ENCODE data around the gene ENTPD7.

ENTPD7 gene

DNA sequence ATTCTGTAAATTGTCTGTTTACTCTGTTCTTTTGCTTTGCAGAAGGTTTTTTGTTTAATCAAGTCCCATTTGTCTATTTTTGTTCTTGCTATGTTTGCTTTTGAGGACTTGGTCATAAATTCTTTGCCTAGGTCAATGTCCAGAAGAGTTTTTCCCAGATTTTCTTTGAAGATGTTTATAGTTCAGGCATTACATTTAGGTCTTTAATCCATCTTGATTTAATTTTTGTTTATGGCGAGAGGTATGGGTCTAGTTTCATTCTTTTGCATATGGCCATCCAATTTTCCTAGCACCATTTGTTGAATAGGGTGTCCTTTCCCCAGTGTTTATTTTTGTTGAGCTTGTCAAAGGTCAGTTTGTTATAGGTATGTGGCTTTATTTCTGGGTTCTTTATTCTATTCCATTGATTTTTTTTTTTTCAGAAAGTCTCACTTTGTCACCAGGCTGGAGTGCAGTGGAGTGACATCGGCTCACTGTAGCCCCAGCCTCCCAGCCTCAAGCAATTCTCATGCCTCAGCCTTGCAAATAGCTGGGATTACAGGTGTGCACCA lies 11.6 kb upstream of the ENTPD7 start:
- Histone ChIP-seq H3K4me3 (ENCODE audit: low read depth in 1 of 5, low read length in 5 of 5) (no peak overlapping the region), H3K9ac (ENCODE audit: low read length in 5 of 5) (no peak overlapping the region), H3K9me3 (ENCODE audit: control insufficient read depth in 5 of 5, low read length in 5 of 5) (no peaks in the 10 kb centered on the region), H3K4me1 (ENCODE audit: control insufficient read depth in 5 of 5, insufficient read depth in 5 of 5, low read length in 5 of 5) (no peaks in the 10 kb centered on the region), H3K27ac (ENCODE audit: low read depth, low read length) (no peak overlapping the region), H3K36me3 (ENCODE audit: control insufficient read depth in 5 of 5, insufficient read depth in 5 of 5, low read length in 5 of 5) (no peaks in the 10 kb centered on the region), H3K27me3 (ENCODE audit: control insufficient read depth in 5 of 5, insufficient read depth in 4 of 5, low read length in 5 of 5) (no peaks in the 10 kb centered on the region)

DNA sequence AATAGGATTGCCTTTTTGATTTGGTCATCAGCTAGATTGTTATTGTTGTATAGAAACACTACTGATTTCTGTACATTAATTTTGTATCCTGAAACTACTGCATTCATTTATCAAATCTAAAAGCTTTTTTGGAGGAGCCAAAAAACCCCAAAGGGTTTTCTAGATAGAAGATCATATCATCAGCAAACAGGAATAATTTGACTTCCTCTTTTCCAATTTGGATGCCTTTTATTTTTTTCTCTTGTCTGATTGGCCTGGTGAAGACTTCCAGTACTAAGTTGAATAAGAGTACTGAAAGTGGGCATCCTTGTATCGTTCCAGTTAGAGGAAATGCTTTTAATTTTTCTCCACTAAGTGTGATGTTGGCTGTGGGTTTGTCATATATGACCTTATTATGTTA lies 10.6 kb upstream of the ENTPD7 start:
- H3K4me3 ChIP-seq (ENCODE audit: low read depth in 1 of 5, low read length in 5 of 5) = no peak overlapping the region
- H3K9ac ChIP-seq (ENCODE audit: low read length in 5 of 5) = no peak overlapping the region
- H3K36me3 ChIP-seq (ENCODE audit: control insufficient read depth in 5 of 5, insufficient read depth in 5 of 5, low read length in 5 of 5) = no peaks in the 10 kb centered on the region
- H3K9me3 ChIP-seq (ENCODE audit: control insufficient read depth in 5 of 5, low read length in 5 of 5) = no peaks in the 10 kb centered on the region
- H3K27ac ChIP-seq (ENCODE audit: low read depth, low read length) = no peak overlapping the region
- H3K4me1 ChIP-seq (ENCODE audit: control insufficient read depth in 5 of 5, insufficient read depth in 5 of 5, low read length in 5 of 5) = no peaks in the 10 kb centered on the region
- H3K27me3 ChIP-seq (ENCODE audit: control insufficient read depth in 5 of 5, insufficient read depth in 4 of 5, low read length in 5 of 5) = no peaks in the 10 kb centered on the region

DNA sequence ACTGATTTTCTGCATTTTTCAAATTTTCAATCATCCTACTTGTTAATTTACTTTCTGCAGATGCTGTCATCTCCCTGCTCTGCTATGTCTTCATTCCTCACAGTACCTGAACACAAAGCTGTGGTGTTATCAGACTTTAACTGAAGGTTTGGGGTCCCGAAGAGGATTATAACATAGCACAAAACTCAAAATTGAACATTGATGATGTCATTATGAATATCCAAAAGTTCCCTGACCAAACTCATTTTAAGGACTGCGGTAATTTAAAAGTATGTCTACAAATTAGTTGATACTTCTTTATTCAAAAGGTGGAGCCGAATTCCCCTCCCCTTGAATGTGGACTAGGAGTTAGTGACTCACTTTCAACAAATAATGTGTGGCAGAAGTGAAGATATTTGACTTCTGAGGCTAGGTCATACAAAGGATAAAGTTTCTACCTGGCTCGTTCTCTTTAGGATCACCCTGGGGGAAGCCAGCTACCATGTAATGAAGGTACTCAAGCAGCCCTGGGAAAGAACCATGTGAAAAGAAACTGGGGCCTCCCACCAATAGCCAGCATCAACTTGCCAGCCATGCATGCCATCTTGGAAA lies 6.4 kb upstream of the ENTPD7 start:
- Histone ChIP-seq H3K4me3 (ENCODE audit: low read depth in 1 of 5, low read length in 5 of 5) (no peak overlapping the region), H3K9me3 (ENCODE audit: control insufficient read depth in 5 of 5, low read length in 5 of 5) (no peaks in the 10 kb centered on the region), H3K9ac (ENCODE audit: low read length in 5 of 5) (no peak overlapping the region), H3K27me3 (ENCODE audit: control insufficient read depth in 5 of 5, insufficient read depth in 4 of 5, low read length in 5 of 5) (no peaks in the 10 kb centered on the region), H3K27ac (ENCODE audit: low read depth, low read length) (no peak overlapping the region), H3K36me3 (ENCODE audit: control insufficient read depth in 5 of 5, insufficient read depth in 5 of 5, low read length in 5 of 5) (no peaks in the 10 kb centered on the region), H3K4me1 (ENCODE audit: control insufficient read depth in 5 of 5, insufficient read depth in 5 of 5, low read length in 5 of 5) (no peaks in the 10 kb centered on the region)

DNA sequence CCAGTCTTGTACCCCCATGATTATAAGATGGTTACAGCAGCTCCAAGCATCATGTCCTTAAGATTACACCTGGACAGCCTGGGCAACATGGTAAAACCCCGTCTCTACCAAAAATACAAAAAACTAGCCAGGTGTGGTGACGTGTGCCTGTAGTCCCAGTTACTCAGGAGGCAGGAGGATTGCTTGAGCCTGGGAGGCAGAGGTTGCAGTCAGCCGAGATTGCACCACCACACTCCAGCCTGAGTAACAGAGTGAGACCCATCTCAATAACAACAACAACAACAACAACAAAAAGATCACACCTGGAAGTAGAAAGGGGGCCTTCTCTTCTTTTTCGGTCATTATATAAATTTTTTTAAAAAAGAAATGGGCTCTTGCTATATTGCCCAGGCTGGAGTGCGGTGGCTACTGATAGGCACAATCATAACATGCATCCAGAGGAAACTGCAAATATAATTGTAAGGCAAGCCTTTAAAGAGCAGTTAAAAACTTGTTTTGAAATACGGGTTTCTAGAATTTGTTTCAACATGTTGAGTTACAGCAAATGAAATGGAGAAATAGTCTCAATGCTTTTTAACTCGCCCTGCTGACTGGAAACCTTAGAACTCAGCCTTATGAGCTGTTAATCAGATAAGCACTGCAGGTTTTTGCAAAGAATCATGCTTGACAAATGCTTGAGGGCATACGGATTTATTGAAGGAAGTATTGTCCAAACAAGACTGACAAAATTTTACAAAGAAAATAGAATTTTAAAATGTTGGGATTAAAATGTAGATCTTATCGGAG lies 4.7 kb upstream of the ENTPD7 start:
- Histone ChIP-seq H3K4me1 (ENCODE audit: control insufficient read depth in 5 of 5, insufficient read depth in 5 of 5, low read length in 5 of 5) (peaks cover 4 to 11% (median 9%) of the 10 kb centered on the region in 5 donors), H3K4me3 (ENCODE audit: low read depth in 1 of 5, low read length in 5 of 5) (no peak overlapping the region), H3K36me3 (ENCODE audit: control insufficient read depth in 5 of 5, insufficient read depth in 5 of 5, low read length in 5 of 5) (no peaks in the 10 kb centered on the region), H3K27me3 (ENCODE audit: control insufficient read depth in 5 of 5, insufficient read depth in 4 of 5, low read length in 5 of 5) (no peaks in the 10 kb centered on the region), H3K9me3 (ENCODE audit: control insufficient read depth in 5 of 5, low read length in 5 of 5) (no peaks in the 10 kb centered on the region), H3K27ac (ENCODE audit: low read depth, low read length) (no peak overlapping the region), H3K9ac (ENCODE audit: low read length in 5 of 5) (no peak overlapping the region)

DNA sequence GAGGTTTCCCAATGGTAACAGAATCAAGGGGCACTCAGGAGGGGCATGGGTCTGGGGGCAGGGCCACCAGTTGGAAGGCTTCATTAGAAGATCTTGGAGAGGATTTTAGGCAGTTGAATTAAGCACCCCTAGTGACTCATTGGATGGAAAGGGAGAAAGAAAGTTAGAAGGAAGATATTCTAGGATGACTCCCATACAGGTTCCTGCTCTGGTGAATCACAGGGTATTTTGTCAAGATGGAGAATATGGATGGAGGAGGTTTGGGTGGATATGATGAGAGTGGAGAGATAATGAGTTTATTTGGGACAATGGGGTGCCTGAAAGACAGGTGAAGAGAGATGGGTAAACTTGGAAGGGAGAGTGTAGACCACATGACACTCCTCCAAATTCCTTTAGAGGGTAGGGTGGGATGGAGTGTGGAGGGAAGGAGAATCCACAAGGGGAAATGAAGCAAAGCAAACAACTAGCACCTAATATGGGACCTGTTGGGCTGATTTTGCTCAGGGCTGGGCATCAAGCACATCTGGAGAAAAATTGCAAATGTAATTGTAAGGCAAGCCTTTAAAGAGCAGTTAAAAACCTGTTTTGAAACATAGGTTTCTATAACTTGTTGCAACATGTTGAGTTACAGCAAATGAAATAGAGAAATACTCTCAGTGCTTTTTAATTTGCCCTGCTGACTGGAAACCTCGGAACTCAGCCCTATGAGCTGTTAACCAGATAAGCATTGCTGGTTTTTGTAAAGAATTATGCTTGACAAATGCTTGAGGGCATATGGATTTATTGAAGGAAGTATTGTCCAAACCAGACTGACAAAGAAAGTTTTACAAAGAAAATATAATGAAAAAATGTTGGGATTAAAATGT lies 2.9 kb upstream of the ENTPD7 start:
- no peaks in the 10 kb centered on the region for H3K27me3 ChIP-seq (ENCODE audit: control insufficient read depth in 5 of 5, insufficient read depth in 4 of 5, low read length in 5 of 5)
- no peak overlapping the region for H3K9ac ChIP-seq (ENCODE audit: low read length in 5 of 5)
- no peaks in the 10 kb centered on the region for H3K36me3 ChIP-seq (ENCODE audit: control insufficient read depth in 5 of 5, insufficient read depth in 5 of 5, low read length in 5 of 5)
- H3K27ac ChIP-seq (ENCODE audit: low read depth, low read length) = no peak overlapping the region
- H3K4me3 ChIP-seq (ENCODE audit: low read depth in 1 of 5, low read length in 5 of 5) = no peak overlapping the region
- H3K9me3 ChIP-seq (ENCODE audit: control insufficient read depth in 5 of 5, low read length in 5 of 5) = no peaks in the 10 kb centered on the region
- H3K4me1 ChIP-seq (ENCODE audit: control insufficient read depth in 5 of 5, insufficient read depth in 5 of 5, low read length in 5 of 5) = peaks cover 6 to 17% (median 16%) of the 10 kb centered on the region in 5 donors

DNA sequence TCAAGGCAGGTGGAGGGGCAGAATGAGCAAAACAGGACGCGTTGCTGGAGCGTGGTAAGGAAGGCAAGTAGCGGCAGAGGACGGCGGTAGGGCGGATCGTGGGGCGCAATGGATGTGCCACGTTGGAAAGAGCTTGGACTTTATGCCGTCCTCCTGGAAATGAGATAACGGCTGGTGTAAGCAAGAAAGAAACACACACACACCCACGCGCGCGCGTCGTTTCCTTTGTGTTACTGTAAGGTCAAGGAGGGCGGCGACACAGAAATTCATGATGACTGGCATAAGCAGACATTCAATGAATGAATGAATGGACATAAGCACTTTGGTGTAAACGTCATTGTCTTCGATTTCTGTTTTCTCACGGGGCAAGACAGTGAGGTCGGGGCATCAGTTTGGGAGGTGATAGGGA lies 683 bp upstream of the ENTPD7 start:
- H3K9ac ChIP-seq (ENCODE audit: low read length in 5 of 5) = peak overlapping the region in 4 of 5 donors; percentile 72 to 96 (median 92)
- H3K9me3 ChIP-seq (ENCODE audit: control insufficient read depth in 5 of 5, low read length in 5 of 5) = no peaks in the 10 kb centered on the region
- peaks cover 6 to 17% (median 16%) of the 10 kb centered on the region in 5 donors for H3K4me1 ChIP-seq (ENCODE audit: control insufficient read depth in 5 of 5, insufficient read depth in 5 of 5, low read length in 5 of 5)
- H3K27me3 ChIP-seq (ENCODE audit: control insufficient read depth in 5 of 5, insufficient read depth in 4 of 5, low read length in 5 of 5) = no peaks in the 10 kb centered on the region
- H3K36me3 ChIP-seq (ENCODE audit: control insufficient read depth in 5 of 5, insufficient read depth in 5 of 5, low read length in 5 of 5) = peaks cover 0 to 3% (median 0%) of the 10 kb centered on the region in 5 donors
- H3K27ac ChIP-seq (ENCODE audit: low read depth, low read length) = no peak overlapping the region
- H3K4me3 ChIP-seq (ENCODE audit: low read depth in 1 of 5, low read length in 5 of 5) = peak overlapping the region; percentile 78 to 96 (median 91)

DNA sequence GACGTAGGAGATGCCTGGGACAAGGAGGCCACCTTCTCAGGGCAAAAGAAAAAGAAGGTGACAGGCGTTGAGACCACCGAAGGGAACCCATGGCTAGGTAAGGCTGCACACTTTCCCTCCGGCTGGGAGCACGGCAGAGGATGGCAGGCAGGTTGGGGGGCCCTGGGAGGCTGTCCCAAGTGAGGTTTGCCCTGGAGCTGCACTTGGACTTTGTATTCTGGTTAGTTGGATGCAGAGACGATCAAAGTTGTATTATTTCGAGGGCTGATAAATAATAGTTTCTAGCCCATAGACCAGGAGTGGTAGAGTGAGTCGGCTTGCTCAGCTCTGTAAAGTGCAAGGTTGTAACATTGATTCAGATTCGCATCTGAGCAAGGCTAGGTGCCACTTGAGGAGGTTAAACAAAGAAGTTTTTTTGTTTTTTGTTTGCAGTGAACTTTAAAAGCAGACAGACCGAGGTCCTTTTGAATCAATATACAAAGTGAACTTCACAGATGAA lies 608 bp downstream of the ENTPD7 start:
- Histone ChIP-seq H3K9ac (ENCODE audit: low read length in 5 of 5) (peak overlapping the region; percentile 84 to 96 (median 90)), H3K4me3 (ENCODE audit: low read depth in 1 of 5, low read length in 5 of 5) (peak overlapping the region; percentile 78 to 91 (median 85)), H3K4me1 (ENCODE audit: control insufficient read depth in 5 of 5, insufficient read depth in 5 of 5, low read length in 5 of 5) (peaks cover 6 to 17% (median 16%) of the 10 kb centered on the region in 5 donors), H3K27ac (ENCODE audit: low read depth, low read length) (no peak overlapping the region), H3K36me3 (ENCODE audit: control insufficient read depth in 5 of 5, insufficient read depth in 5 of 5, low read length in 5 of 5) (peaks cover 0 to 3% (median 2%) of the 10 kb centered on the region in 5 donors), H3K9me3 (ENCODE audit: control insufficient read depth in 5 of 5, low read length in 5 of 5) (no peaks in the 10 kb centered on the region), H3K27me3 (ENCODE audit: control insufficient read depth in 5 of 5, insufficient read depth in 4 of 5, low read length in 5 of 5) (no peaks in the 10 kb centered on the region)

DNA sequence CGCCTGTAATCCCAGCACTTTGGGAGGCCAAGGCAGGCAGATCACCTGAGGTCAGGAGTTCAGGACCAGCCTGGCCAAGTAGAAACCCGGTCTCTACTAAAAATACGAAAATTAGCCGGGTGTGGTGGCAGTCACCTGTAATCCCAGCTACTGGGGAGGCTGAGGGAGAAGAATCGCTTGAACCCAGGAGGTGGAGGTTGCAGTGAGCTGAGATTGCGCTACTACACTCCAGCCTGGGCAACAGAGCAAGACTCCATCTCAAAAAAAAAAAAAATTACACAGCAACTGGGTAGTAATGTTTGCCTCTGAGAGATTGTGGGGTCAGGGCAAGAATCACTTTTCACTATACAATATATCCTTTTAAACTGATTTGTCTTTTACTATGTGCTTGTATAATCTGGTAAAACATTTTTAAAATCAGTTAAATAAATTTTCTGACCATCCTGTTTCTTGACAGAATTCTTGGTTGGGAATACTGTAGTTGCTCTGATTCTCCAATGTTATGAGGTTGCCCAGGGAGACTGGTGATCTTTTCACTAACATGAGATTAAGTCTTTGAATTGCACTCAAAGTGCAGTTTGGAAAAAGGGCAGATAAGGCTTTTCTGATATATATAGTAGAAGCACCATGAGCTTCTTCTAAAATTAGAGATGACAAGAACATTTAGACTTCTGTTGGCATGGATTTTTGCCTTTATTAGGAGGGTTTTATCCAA lies 1.5 kb downstream of the ENTPD7 start:
- Histone ChIP-seq H3K36me3 (ENCODE audit: control insufficient read depth in 5 of 5, insufficient read depth in 5 of 5, low read length in 5 of 5) (peaks cover 0 to 5% (median 3%) of the 10 kb centered on the region in 5 donors), H3K9me3 (ENCODE audit: control insufficient read depth in 5 of 5, low read length in 5 of 5) (no peaks in the 10 kb centered on the region), H3K4me3 (ENCODE audit: low read depth in 1 of 5, low read length in 5 of 5) (no peak overlapping the region), H3K4me1 (ENCODE audit: control insufficient read depth in 5 of 5, insufficient read depth in 5 of 5, low read length in 5 of 5) (peaks cover 6 to 17% (median 16%) of the 10 kb centered on the region in 5 donors), H3K27me3 (ENCODE audit: control insufficient read depth in 5 of 5, insufficient read depth in 4 of 5, low read length in 5 of 5) (no peaks in the 10 kb centered on the region), H3K9ac (ENCODE audit: low read length in 5 of 5) (no peak overlapping the region), H3K27ac (ENCODE audit: low read depth, low read length) (no peak overlapping the region)

DNA sequence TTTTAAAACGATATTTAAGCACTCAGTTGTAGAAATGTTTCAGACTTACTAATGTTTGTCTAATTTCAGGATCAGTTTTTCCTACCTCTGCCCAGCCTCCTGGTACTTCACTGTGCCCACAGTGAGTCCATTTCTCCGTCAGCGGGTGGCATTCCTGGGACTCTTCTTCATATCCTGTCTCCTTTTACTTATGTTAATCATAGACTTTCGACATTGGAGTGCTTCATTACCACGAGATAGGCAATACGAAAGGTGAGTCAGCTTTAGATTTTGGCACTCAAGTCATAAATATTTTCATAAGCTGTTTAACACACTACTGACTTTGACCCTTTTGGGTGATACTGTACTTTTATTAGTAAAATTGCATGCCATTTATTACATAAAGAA lies 2.1 kb downstream of the ENTPD7 start:
- no peak overlapping the region for H3K27ac ChIP-seq (ENCODE audit: low read depth, low read length)
- no peak overlapping the region for H3K4me3 ChIP-seq (ENCODE audit: low read depth in 1 of 5, low read length in 5 of 5)
- H3K27me3 ChIP-seq (ENCODE audit: control insufficient read depth in 5 of 5, insufficient read depth in 4 of 5, low read length in 5 of 5) = no peaks in the 10 kb centered on the region
- no peaks in the 10 kb centered on the region for H3K9me3 ChIP-seq (ENCODE audit: control insufficient read depth in 5 of 5, low read length in 5 of 5)
- no peak overlapping the region for H3K9ac ChIP-seq (ENCODE audit: low read length in 5 of 5)
- peaks cover 6 to 17% (median 16%) of the 10 kb centered on the region in 5 donors for H3K4me1 ChIP-seq (ENCODE audit: control insufficient read depth in 5 of 5, insufficient read depth in 5 of 5, low read length in 5 of 5)
- peaks cover 0 to 5% (median 3%) of the 10 kb centered on the region in 5 donors for H3K36me3 ChIP-seq (ENCODE audit: control insufficient read depth in 5 of 5, insufficient read depth in 5 of 5, low read length in 5 of 5)
